Uterus (tissue), 4 donors: ENCODE measurements around the gene GNAS-AS1. TPM values are rescaled to one million over a fixed set of nuclear protein-coding genes. Genes with fewer than 3 reads are reported as not detected.
A peak's percentile ranks its signal among the peaks of the same experiment; 100 is the strongest.

Experiments
- DNase-seq, 2 donors: peaks; one replicate each; pipeline ENCODE4 v3.0.0-alpha.2; 2019 to 2020
- H3K27ac ChIP-seq, 2 donors: fragments of 200-600 bp; sonication (generic); 1 replicate in 1 of 2; 2 replicates in 1 of 2; pipeline ENCODE4 v1.5.1; 2016 to 2018
- H3K27me3 ChIP-seq, 2 donors: fragments of 200-600 bp; sonication (generic); one replicate each; pipeline ENCODE4 v1.5.1; 2018 to 2019; ENCODE audit warnings: control low read depth in 1 of 2
- H3K36me3 ChIP-seq, 2 donors: fragments of 200-600 bp; sonication (generic); one replicate each; pipeline ENCODE4 v1.5.1; 2019; ENCODE audit warnings: control low read depth in 1 of 2
- H3K4me1 ChIP-seq, 2 donors: fragments of 200-600 bp; sonication (generic); one replicate each; pipeline ENCODE4 v1.5.1; 2018 to 2019; ENCODE audit warnings: control low read depth in 1 of 2
- H3K4me3 ChIP-seq, 2 donors: fragments of 200-600 bp; sonication (generic); 1 replicate in 1 of 2; 2 replicates in 1 of 2; pipeline ENCODE4 v1.5.1; 2018 to 2019; ENCODE audit warnings: mild to moderate bottlenecking in 1 of 2
- H3K9me3 ChIP-seq, 2 donors: fragments of 200-600 bp; sonication (generic); one replicate each; pipeline ENCODE4 v1.5.1; 2019; ENCODE audit warnings: control low read depth in 1 of 2
- CTCF ChIP-seq, 4 experiments: fragments of 200-600 bp in 2 of 4; fragments of 450-650 bp in 2 of 4; sonication (generic) in 2 of 4; IDR thresholded peaks; one replicate each; pipeline ENCODE4 v1.5.1; 2016 to 2019; ENCODE audit warnings: antibody characterized with exemption in 4 of 4, mild to moderate bottlenecking in 2 of 4, moderate library complexity in 1 of 4
- POLR2A ChIP-seq, 2 donors: fragments of 450-650 bp; IDR thresholded peaks; one replicate each; pipeline ENCODE4 v1.6.1; 2016; ENCODE audit warnings: antibody characterized with exemption in 2 of 2, mild to moderate bottlenecking in 1 of 2, moderate library complexity in 1 of 2
- intact Hi-C: fragments of 100-400 bp; cut with DNase I; formaldehyde crosslinking; loops from one replicate; pipeline ENCODE4 v1.15.1; 2023; ENCODE audit warnings: low total_unique reads
- total RNA-seq, 4 donors: library from RNA; depleted of rRNA in 3 of 4; stranded (reverse); fragments of >200 nt in 3 of 4; gene quantifications; one replicate each; pipeline versions ENCODE4 v1.1.0 to v1.2.4, GENCODE V29; 2014 to 2023
- donor health status: DM: yes; HTN: yes; CAD: no.

Gene GNAS-AS1
- total RNA-seq, 4 donors from 2014 or later, result 0.77 to 3.4 (median 1.2) TPM; not detected in 1

GRCh38 chr20:58896820-58897219 lies 46.1 kb upstream of the GNAS-AS1 start:
- Histone ChIP-seq H3K27me3 (no peaks in the 10 kb centered on the region), H3K9me3 (no peaks in the 10 kb centered on the region), H3K4me1 (peaks cover 16 to 25% of the 10 kb centered on the region in 2 donors), H3K27ac (peak overlapping the region in 1 of 2 donors; percentile 58), H3K36me3 (no peaks in the 10 kb centered on the region), H3K4me3 (no peak overlapping the region)
- intact Hi-C loops, result loop anchor here (10.0 kb wide), 1 partner anchor 88 kb away; the partner anchor contains the start of gene NELFCD
- DNase-seq, result no peak
- no peak for TF ChIP-seq POLR2A (IDR thresholded peaks at IDR 0.05)
- no peak for TF ChIP-seq CTCF (IDR thresholded peaks at IDR 0.05)

GRCh38 chr20:58895448-58896180 lies 44.9 kb upstream of the GNAS-AS1 start:
- no peak for DNase-seq
- Histone ChIP-seq H3K4me1 (peaks cover 16 to 25% of the 10 kb centered on the region in 2 donors), H3K4me3 (no peak overlapping the region), H3K36me3 (no peaks in the 10 kb centered on the region), H3K27ac (peak overlapping the region in 1 of 2 donors; percentile 58), H3K9me3 (no peaks in the 10 kb centered on the region), H3K27me3 (no peaks in the 10 kb centered on the region)
- intact Hi-C loops, result loop anchor here (10.0 kb wide), 1 partner anchor 89 kb away; the partner anchor contains the start of gene NELFCD
- TF ChIP-seq POLR2A (IDR thresholded peaks at IDR 0.05) (no peak), CTCF (IDR thresholded peaks at IDR 0.05) (no peak)

GRCh38 chr20:58894652-58895447 lies 44.1 kb upstream of the GNAS-AS1 start:
- Histone ChIP-seq H3K9me3 (no peaks in the 10 kb centered on the region), H3K27ac (peak overlapping the region in 1 of 2 donors; percentile 58), H3K4me3 (no peak overlapping the region), H3K36me3 (no peaks in the 10 kb centered on the region), H3K4me1 (peaks cover 16 to 25% of the 10 kb centered on the region in 2 donors), H3K27me3 (no peaks in the 10 kb centered on the region)
- TF ChIP-seq POLR2A (IDR thresholded peaks at IDR 0.05) (no peak), CTCF (IDR thresholded peaks at IDR 0.05) (no peak)
- no peak for DNase-seq
- intact Hi-C loops, result loop anchor here (10.0 kb wide), 1 partner anchor 90 kb away; the partner anchor contains the start of gene NELFCD

GRCh38 chr20:58893355-58894120 lies 42.8 kb upstream of the GNAS-AS1 start:
- no peaks in the 10 kb centered on the region for H3K27me3 ChIP-seq
- H3K4me1 ChIP-seq, result peaks cover 16 to 25% of the 10 kb centered on the region in 2 donors
- no peak for DNase-seq
- H3K27ac ChIP-seq, result peak overlapping the region; percentile 98 to 100
- no peaks in the 10 kb centered on the region for H3K36me3 ChIP-seq
- no peak for TF ChIP-seq POLR2A (IDR thresholded peaks at IDR 0.05)
- no peak for TF ChIP-seq CTCF (IDR thresholded peaks at IDR 0.05)
- H3K9me3 ChIP-seq, result no peaks in the 10 kb centered on the region
- peak overlapping the region in 1 of 2 donors; percentile 96 for H3K4me3 ChIP-seq
- intact Hi-C loops, result loop anchor here (10.0 kb wide), 1 partner anchor 91 kb away; the partner anchor contains the start of gene NELFCD
